ENCODE data around the gene AAK1.

Gene AAK1

GRCh38 chr2:69493268-69493667, 150.3 kb downstream of the AAK1 start:
- peak in 42 of 56 donors; percentile 4 to 76 (median 36) for DNase-seq

DNA sequence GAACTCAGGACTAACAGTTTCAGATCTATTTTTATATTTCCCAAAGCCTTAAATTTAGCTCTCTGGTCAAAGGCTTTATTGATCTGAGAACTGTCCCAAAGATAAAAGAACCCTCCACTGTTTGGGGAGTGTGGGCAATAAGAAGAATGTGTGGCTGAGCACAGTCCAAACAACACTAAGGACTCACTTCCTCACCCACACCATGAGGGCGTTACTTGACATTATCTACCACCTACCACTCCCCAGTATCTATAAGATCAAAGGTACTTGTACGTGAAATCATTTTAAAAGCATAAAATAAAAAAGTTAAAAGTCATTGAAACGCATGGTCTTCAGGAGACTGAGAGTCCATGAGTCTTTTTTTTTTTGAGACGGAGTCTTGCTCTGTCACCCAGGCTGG, 151.7 kb downstream of the AAK1 start:
- no peak for DNase-seq

DNA sequence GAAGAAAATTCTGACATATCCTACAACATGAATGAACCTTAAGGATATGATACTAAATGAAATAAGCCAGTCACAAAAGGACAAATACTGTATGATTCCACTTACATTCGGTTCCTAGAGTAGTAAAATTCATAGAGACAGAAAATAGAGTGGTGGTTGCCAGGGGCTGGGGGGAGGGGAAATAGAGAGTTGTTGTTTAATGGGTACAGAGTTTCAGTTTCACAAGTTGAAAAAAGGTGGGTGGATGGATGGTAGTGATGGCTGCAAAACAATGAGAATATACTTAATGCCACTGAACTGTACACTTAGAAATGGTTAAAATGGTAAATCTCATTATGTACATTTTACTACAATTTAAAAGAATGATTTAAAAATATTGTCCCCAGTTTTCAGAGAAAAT, 153.1 kb downstream of the AAK1 start:
- no peak for DNase-seq

GRCh38 chr2:69489793-69490192, 153.7 kb downstream of the AAK1 start:
- DNase-seq = no peak

DNA sequence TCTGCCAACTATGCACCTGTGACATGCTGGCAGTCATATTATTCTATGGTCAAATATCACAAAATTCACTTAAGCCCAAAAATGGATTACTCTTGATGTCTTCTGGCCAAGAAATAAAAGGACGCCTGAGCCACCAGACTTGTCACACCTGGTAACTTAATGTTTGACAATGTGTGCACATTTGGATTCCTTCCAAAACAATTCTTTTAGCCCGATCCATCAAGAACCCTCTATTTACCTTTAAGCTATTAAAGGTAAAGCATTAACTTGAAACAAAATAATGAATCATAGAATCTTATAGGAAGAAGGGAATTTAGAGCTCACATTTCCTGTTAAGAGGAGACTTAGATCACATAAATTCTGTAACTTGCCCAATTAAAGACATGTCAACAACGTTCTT, 159.8 kb downstream of the AAK1 start:
- DNase-seq = no peak

- DNase-seq = no peak
Measured at GRCh38 chr2:69483024-69483423, 160.5 kb downstream of the AAK1 start.

- DNase-seq = no peak
Measured at GRCh38 chr2:69482471-69482870, 161.1 kb downstream of the AAK1 start.

DNA sequence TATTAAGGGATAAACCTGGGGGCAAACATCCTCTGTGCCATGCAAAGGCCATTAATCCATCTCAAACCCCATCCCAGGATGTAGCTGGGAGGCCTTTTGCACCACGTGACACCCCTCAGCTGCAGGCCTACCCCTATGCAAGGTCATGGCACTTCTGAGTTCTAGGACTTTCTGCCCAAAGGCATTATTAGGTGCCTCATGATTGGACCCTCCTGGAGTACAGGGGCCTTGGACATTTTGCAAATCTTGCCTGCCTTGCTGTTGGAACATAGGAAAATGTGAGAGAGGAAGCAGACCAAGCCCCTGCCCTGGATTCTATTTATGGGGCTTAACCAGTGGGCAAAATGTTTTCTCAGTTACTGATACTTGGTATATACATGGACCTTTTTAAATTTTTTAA, 162.1 kb downstream of the AAK1 start:
- no peak for DNase-seq

- no peak for DNase-seq
Measured at GRCh38 chr2:69477627-69478026, 165.9 kb downstream of the AAK1 start.

GRCh38 chr2:69474688-69475087, 168.9 kb downstream of the AAK1 start:
- no peak for DNase-seq

DNA sequence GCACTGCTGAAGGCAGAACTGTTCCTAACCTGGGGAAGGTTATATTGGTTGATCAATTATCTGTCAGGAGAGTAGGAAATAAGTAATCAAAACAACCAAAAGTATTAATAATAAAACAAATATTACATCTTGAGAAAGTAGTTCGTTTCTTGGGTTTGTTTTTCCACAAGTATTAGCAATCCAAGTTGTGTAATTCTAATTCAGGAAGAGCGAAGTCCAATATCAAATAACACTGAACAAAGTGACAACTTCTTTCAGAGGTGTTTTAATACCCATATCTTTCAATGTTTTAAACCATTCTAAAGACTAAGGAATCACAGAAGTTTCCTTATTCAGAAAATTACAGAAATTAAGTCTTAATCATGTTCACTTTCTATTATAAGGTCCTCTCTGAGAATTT, 171.7 kb downstream of the AAK1 start:
- DNase-seq = no peak

- DNase-seq = no peak
Measured at GRCh38 chr2:69470911-69471310, 172.6 kb downstream of the AAK1 start.

GRCh38 chr2:69469784-69470183, 173.8 kb downstream of the AAK1 start:
- no peak for DNase-seq

GRCh38 chr2:69469375-69469774, 174.2 kb downstream of the AAK1 start:
- DNase-seq = no peak

GRCh38 chr2:69466728-69467127, 176.8 kb downstream of the AAK1 start:
- no peak for DNase-seq

GRCh38 chr2:69465513-69466456, 177.8 kb downstream of the AAK1 start:
- no peak for DNase-seq

GRCh38 chr2:69464575-69464974, 179.0 kb downstream of the AAK1 start:
- DNase-seq = peak in 1 of 56 donors; percentile 5

GRCh38 chr2:69462780-69463179, 180.8 kb downstream of the AAK1 start:
- no peak for DNase-seq

DNA sequence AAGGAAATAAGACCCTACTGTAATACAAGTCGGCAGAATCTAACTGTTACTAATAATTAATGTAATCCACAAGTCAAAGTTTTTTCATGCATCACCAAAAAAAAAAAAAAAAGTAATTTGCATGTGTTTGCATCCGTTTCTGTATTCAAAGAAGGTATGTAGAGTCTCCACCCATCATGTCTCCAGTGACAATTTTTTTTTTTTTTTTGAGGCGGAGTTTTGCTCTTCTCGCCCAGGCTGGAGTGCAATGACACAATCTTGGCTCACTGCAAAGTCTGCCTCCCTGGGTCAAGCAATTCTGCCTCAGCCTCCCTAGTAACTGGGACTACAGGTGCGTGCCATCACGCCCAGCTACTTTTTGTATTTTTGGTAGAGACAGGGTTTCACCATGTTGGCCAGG, 182.1 kb downstream of the AAK1 start:
- no peak for DNase-seq

- DNase-seq = no peak
Measured at GRCh38 chr2:69459936-69460335, 183.6 kb downstream of the AAK1 start.

- DNase-seq = no peak
Measured at GRCh38 chr2:69456950-69457445, 186.5 kb downstream of the AAK1 start.

DNA sequence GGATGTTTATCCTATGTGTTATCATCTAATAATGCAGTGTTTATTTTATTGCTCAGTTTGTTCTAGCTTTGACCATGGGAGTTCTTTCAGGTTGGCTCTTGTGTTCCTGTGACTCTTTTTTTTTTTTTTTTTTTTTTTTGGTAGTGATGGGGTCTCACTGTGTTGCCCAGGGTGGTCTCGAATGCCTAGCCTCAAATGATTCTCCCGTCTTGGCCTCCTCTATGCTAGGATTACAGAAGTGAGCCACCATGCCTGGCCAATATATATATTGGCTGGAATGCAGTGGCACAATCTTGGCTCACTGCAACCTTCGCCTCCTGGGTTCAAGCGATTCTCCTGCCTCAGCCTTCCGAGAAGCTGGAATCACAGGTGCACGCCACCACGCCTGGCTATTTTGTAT, 187.4 kb downstream of the AAK1 start:
- no peak for DNase-seq

DNA sequence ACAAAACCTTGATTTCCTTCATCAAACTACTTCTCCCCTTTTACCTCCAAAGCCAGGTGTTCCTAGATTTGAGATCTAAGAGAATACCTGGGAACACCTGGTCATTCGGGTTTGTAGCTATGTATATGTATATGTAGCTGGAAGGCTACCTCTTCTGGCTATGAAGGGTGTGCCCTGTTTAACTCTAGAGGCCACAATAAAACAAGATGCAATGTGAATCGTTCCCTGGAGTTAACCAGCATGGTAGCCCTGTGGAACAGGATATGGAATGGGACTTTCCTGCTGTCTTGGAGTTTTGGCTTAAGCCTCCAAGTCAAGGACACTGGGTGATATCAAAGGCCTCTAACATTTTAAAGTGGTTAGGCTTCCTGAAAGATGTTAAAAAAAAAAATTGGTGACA, 188.6 kb downstream of the AAK1 start:
- no peak for DNase-seq

All from amygdala (tissue), 56 donors.